Activated CD4-positive, alpha-beta T cell treated with anti-CD3 and anti-CD28 coated beads, Interleukin-2, amount 10 ng/mL, durations not matched to agents 7 days and 5 days (primary cell): Measurements from ENCODE around the gene MYO5A. TPM values are rescaled to one million over a fixed set of nuclear protein-coding genes. Genes with fewer than 3 reads are reported as not detected.
A peak's percentile ranks its signal among the peaks of the same experiment; 100 is the strongest.
"Not testable (repeated sequence)": the region's sequence is repeated elsewhere in the genome, so short reads cannot be mapped to it uniquely, and the experiment has no call there.

Experiments used
- CTCF ChIA-PET: fragments of 350-600 bp; sonication (Branson Sonifier 250); formaldehyde crosslinking; loops from one replicate; lab custom pipeline; 2021; ENCODE audit warnings: antibody characterized with exemption; lab: Charles Lee
- POLR2A ChIA-PET: fragments of 350-600 bp; sonication (Branson Sonifier 250); formaldehyde crosslinking; loops from one replicate; lab custom pipeline; 2021; ENCODE audit warnings: antibody characterized with exemption; lab: Charles Lee
- DNase-seq: peaks from one replicate; pipeline ENCODE4 v3.0.0-alpha.2; 2020
- H3K27ac Mint-ChIP-seq: one replicate; pipeline ENCODE4 v1.8.0; 2021; ENCODE audit warnings: mild to moderate bottlenecking, moderate library complexity, mixed read lengths
- H3K27me3 Mint-ChIP-seq: one replicate; pipeline ENCODE4 v1.8.0; 2021; ENCODE audit warnings: mixed read lengths
- H3K36me3 Mint-ChIP-seq: one replicate; pipeline ENCODE4 v1.8.0; 2021; ENCODE audit warnings: low read depth, mixed read lengths
- H3K4me1 Mint-ChIP-seq: one replicate; pipeline ENCODE4 v1.8.0; 2021; ENCODE audit warnings: mixed read lengths
- H3K4me3 Mint-ChIP-seq: one replicate; pipeline ENCODE4 v1.8.0; 2021; ENCODE audit warnings: mild to moderate bottlenecking, moderate library complexity, mixed read lengths
- H3K9me3 Mint-ChIP-seq: one replicate; pipeline ENCODE4 v1.8.0; 2021; ENCODE audit warnings: mixed read lengths
- total RNA-seq, 2 experiments: library from RNA; stranded (reverse); gene quantifications; one replicate each; pipeline ENCODE4 v1.2.3, GENCODE V29; 2021

MYO5A gene
- total RNA-seq, 2 experiments from 2014 or later, result 34.0 to 34.5 TPM

DNA sequence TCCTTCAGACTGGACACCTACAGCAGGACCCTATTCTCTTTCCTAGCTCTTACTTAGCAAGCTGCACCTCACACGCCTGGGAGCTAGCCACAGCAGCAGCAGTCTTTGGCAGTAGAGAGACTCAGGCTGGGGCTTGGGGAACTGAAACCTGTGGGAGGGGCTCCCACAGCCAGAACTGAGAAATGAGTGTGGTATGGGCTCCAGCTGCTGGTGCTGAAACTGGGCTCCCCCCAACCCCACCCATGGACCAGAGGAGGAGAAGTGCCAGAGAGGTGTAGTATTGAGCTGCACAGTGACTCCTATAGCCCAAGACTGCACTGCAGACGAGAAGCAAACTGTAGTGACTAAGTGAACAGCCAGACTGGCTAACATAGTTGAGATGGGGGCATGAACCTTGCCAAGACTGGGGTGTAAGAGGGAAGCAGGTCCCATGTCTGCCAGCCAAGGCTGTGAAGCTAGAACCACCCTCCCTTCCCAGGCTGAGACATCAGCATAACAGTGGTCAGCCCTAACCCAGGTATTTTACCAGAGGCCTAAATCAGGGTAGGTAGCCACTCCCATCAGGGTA lies 62.5 kb downstream of the MYO5A start:
- Mint-ChIP-seq H3K27me3 (no peaks in the 10 kb centered on the region), H3K27ac (peak overlapping the region; percentile 82), H3K4me3 (no peak overlapping the region), H3K9me3 (no peaks in the 10 kb centered on the region), H3K36me3 (peaks cover 4% of the 10 kb centered on the region), H3K4me1 (peaks cover 37% of the 10 kb centered on the region)
- DNase-seq, result peak; percentile 37
- POLR2A ChIA-PET, result no interaction called here
- CTCF ChIA-PET, result interaction anchor here (1.6 kb wide), 1 partner anchor 14 kb away, joined by 6 read pairs; no protein-coding TSS in a partner anchor

GRCh38 chr15:52464478-52464877 lies 64.2 kb downstream of the MYO5A start:
- peak overlapping the region; percentile 29 for H3K4me3 Mint-ChIP-seq
- no peaks in the 10 kb centered on the region for H3K9me3 Mint-ChIP-seq
- ChIA-PET POLR2A (no interaction called here), CTCF (no interaction called here)
- H3K27ac Mint-ChIP-seq, result peak overlapping the region; percentile 83
- H3K36me3 Mint-ChIP-seq, result peaks cover 8% of the 10 kb centered on the region
- H3K27me3 Mint-ChIP-seq, result no peaks in the 10 kb centered on the region
- H3K4me1 Mint-ChIP-seq, result peaks cover 37% of the 10 kb centered on the region
- DNase-seq, result peak; percentile 17

DNA sequence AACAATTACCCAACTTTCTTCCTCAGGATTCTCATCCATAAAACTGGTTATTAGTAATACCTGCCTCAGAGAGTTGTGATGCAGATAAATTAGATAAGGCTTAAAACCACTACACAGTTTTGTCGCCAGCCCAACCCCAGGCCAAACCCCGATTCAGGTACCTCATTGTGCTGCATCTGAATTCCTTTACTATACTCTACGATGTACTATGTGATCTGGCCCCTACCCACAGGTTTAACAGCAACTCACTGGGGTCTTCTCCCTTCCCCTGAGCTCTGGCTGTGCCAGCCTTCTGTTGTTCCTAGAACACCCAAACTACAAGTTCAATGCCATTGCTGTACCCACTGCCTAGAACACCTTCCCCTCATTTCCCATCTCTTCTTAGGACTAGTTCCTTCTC lies 64.6 kb downstream of the MYO5A start:
- no peaks in the 10 kb centered on the region for H3K27me3 Mint-ChIP-seq
- peaks cover 38% of the 10 kb centered on the region for H3K4me1 Mint-ChIP-seq
- H3K36me3 Mint-ChIP-seq, result peaks cover 9% of the 10 kb centered on the region
- H3K4me3 Mint-ChIP-seq, result peak overlapping the region; percentile 29
- ChIA-PET CTCF (interaction anchor here (0.6 to 1.0 kb wide), 2 partner anchors 55 to 207 kb away, joined by 3 read pairs; no protein-coding TSS in a partner anchor), POLR2A (no interaction called here)
- no peaks in the 10 kb centered on the region for H3K9me3 Mint-ChIP-seq
- no peak for DNase-seq
- peak overlapping the region; percentile 83 for H3K27ac Mint-ChIP-seq

DNA sequence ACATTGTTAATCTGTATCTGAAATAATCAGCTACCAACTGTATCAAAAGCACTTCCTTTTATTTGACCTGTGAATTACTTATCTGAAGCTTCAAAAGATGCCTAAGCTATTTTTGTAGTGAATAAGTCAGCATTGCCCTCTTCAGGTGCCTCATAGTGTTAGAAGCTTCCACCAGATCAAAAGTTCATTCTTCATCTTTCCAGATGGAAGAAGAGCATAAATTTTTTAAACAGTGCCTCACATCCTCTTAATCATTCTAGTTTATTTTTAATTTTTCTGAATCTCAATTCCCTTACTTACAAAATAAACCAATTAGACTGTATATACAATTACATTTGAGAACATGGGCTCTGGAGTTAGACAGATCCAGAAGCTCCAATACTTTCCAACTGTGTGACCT lies 65.0 kb downstream of the MYO5A start:
- H3K9me3 Mint-ChIP-seq, result no peaks in the 10 kb centered on the region
- peaks cover 10% of the 10 kb centered on the region for H3K36me3 Mint-ChIP-seq
- H3K27me3 Mint-ChIP-seq, result no peaks in the 10 kb centered on the region
- DNase-seq, result no peak
- peaks cover 39% of the 10 kb centered on the region for H3K4me1 Mint-ChIP-seq
- H3K4me3 Mint-ChIP-seq, result no peak overlapping the region
- peak overlapping the region; percentile 83 for H3K27ac Mint-ChIP-seq
- POLR2A ChIA-PET, result no interaction called here
- CTCF ChIA-PET, result interaction anchor here (0.6 to 1.0 kb wide), 3 partner anchors 56 to 207 kb away, joined by 3 read pairs; no protein-coding TSS in a partner anchor

- H3K36me3 Mint-ChIP-seq, result peaks cover 10% of the 10 kb centered on the region
- ChIA-PET CTCF (interaction anchor here (0.7 to 1.0 kb wide), 2 partner anchors 97 to 206 kb away, joined by 3 read pairs; no protein-coding TSS in a partner anchor), POLR2A (no interaction called here)
- H3K9me3 Mint-ChIP-seq, result no peaks in the 10 kb centered on the region
- no peak overlapping the region for H3K4me3 Mint-ChIP-seq
- peaks cover 39% of the 10 kb centered on the region for H3K4me1 Mint-ChIP-seq
- H3K27ac Mint-ChIP-seq, result no peak overlapping the region
- H3K27me3 Mint-ChIP-seq, result no peaks in the 10 kb centered on the region
- DNase-seq, result no peak
Observed at GRCh38 chr15:52462806-52463360, 65.8 kb downstream of the MYO5A start.

DNA sequence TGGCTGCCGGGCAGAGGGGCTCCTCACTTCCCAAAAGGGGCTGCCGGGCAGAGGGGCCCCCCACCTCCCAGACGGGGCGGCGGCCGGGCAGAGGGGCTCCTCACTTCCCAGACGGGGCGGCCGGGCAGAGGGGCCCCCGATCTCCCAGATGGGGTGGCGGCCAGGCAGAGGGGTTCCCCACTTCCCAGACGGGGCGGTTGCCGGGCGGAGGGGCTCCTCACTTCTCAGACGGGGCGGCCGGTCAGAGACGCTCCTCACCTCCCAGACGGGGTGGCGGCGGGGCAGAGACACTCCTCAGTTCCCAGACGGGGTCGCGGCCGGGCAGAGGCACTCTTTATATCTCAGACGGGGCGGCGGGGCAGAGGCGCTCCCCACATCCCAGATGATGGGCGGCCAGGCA lies 69.0 kb downstream of the MYO5A start:
- peaks cover 21% of the 10 kb centered on the region for H3K4me1 Mint-ChIP-seq
- CTCF ChIA-PET, DNase-seq, H3K9me3 Mint-ChIP-seq, H3K27me3 Mint-ChIP-seq, H3K27ac Mint-ChIP-seq, POLR2A ChIA-PET, H3K4me3 Mint-ChIP-seq: not testable (repeated sequence)
- H3K36me3 Mint-ChIP-seq, result peaks cover 13% of the 10 kb centered on the region

GRCh38 chr15:52459265-52459664 lies 69.4 kb downstream of the MYO5A start:
- CTCF ChIA-PET, H3K27ac Mint-ChIP-seq, H3K27me3 Mint-ChIP-seq, H3K4me3 Mint-ChIP-seq, POLR2A ChIA-PET, DNase-seq: not testable (repeated sequence)
- H3K4me1 Mint-ChIP-seq, result peaks cover 18% of the 10 kb centered on the region
- H3K9me3 Mint-ChIP-seq, result peaks cover 12% of the 10 kb centered on the region
- H3K36me3 Mint-ChIP-seq, result peaks cover 14% of the 10 kb centered on the region

GRCh38 chr15:52448011-52448890 lies 80.4 kb downstream of the MYO5A start:
- Mint-ChIP-seq H3K36me3 (peaks cover 7% of the 10 kb centered on the region), H3K9me3 (peaks cover 8% of the 10 kb centered on the region)

DNA sequence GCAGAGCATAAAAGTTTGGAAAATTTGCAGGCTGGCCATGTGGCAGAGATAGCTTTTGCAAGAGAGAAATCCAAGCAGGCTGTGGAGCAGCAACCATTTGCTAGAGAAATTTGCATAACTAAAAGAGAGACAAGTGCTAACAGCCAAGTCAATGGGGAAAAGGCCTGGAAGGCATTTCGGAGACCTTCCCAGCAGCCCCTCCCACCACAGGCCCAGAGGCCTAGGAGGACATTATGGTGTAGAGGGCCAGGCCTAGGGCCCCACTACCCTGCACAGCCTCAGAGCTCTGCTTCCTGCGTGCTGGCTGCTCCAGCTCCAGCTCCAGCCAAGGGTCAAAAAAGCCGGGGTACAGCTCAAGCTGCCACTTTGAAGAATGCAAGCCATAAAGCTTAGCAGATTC lies 82.7 kb downstream of the MYO5A start:
- H3K4me3 Mint-ChIP-seq, result no peak overlapping the region
- POLR2A ChIA-PET, result no interaction called here
- CTCF ChIA-PET, result interaction anchor here (0.6 to 1.3 kb wide), 2 partner anchors 49 to 58 kb away, joined by 3 read pairs; no protein-coding TSS in a partner anchor

More at GRCh38 chr15:52448011-52448890, 80.4 kb downstream of the MYO5A start:
- Mint-ChIP-seq H3K27me3 (no peaks in the 10 kb centered on the region), H3K4me3 (no peak overlapping the region), H3K27ac (no peak overlapping the region), H3K4me1 (no peaks in the 10 kb centered on the region)
- DNase-seq, result no peak
- ChIA-PET CTCF (interaction anchor here (1.0 kb wide), 1 partner anchor 40 kb away, joined by 3 read pairs; no protein-coding TSS in a partner anchor), POLR2A (no interaction called here)

DNA sequence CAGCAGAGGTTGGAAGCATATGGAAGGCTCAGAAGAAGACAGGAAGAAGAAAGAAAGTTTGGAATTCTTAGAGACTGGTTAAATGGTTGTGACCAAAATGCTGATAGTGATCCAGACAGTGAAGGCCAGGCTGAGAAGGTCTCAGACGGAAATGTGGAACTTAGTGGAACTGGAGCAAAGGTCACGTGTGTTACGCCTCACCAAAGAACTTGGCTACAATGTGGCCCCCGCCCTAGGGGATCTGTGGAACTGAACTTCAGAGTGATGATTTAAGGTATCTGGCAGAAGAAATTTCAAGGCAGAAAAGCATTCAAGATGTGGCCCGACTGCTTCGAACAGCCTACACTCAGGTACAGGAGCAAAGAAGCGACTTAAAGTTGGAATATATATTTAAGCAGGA lies 83.1 kb downstream of the MYO5A start:
- CTCF ChIA-PET, result interaction anchor here (0.6 to 1.3 kb wide), 2 partner anchors 49 to 58 kb away, joined by 3 read pairs; no protein-coding TSS in a partner anchor
- no peaks in the 10 kb centered on the region for H3K27me3 Mint-ChIP-seq
- H3K27ac Mint-ChIP-seq, result no peak overlapping the region
- H3K36me3 Mint-ChIP-seq, result peaks cover 2% of the 10 kb centered on the region
- H3K4me3 Mint-ChIP-seq, result no peak overlapping the region
- no peak for DNase-seq
- H3K9me3 Mint-ChIP-seq, result no peaks in the 10 kb centered on the region
- peaks cover 10% of the 10 kb centered on the region for H3K4me1 Mint-ChIP-seq
- POLR2A ChIA-PET, result no interaction called here

More for the DNA sequence above, 82.7 kb downstream of the MYO5A start:
- no peak for DNase-seq
- Mint-ChIP-seq H3K4me1 (peaks cover 7% of the 10 kb centered on the region), H3K27ac (no peak overlapping the region), H3K9me3 (no peaks in the 10 kb centered on the region), H3K36me3 (peaks cover 4% of the 10 kb centered on the region), H3K27me3 (no peaks in the 10 kb centered on the region)

- H3K4me3 Mint-ChIP-seq, DNase-seq, H3K27ac Mint-ChIP-seq, H3K9me3 Mint-ChIP-seq, POLR2A ChIA-PET, H3K27me3 Mint-ChIP-seq, H3K36me3 Mint-ChIP-seq: not testable (repeated sequence)
- H3K4me1 Mint-ChIP-seq, result peaks cover 14% of the 10 kb centered on the region
- CTCF ChIA-PET, result interaction anchor here (0.6 to 2.0 kb wide), 3 partner anchors 10 to 99 kb away, joined by 3 to 4 read pairs (median 3); no protein-coding TSS in a partner anchor
Observed at GRCh38 chr15:52443205-52443604, 85.5 kb downstream of the MYO5A start.

DNA sequence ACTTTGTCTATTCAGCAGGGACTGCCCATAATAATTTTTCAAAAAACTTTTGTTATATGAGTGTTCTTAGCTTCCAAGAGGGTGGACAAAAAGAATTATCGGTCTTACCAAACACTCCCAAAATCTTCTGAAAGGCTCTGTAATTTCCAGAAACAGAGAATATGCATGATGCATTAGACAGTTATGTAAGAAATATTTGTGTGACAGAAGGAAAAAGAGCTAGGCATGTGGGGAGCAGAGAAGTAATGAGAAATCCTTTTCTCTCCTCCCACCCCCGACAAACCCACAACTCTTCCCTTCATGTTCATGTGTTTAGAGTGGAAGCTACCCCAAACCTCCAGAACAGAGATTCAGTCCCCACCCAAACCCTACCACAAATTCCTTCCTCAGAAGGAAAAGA lies 86.8 kb downstream of the MYO5A start:
- Mint-ChIP-seq H3K4me3 (no peak overlapping the region), H3K9me3 (no peaks in the 10 kb centered on the region), H3K27me3 (no peaks in the 10 kb centered on the region), H3K4me1 (peaks cover 21% of the 10 kb centered on the region), H3K36me3 (peaks cover 6% of the 10 kb centered on the region), H3K27ac (no peak overlapping the region)
- ChIA-PET POLR2A (no interaction called here), CTCF (interaction anchor here (1.2 to 2.0 kb wide), 2 partner anchors 24 to 47 kb away, joined by 4 read pairs; no protein-coding TSS in a partner anchor)
- DNase-seq, result no peak
